Measurements from ENCODE around the gene MIPOL1.

Gene MIPOL1

DNA sequence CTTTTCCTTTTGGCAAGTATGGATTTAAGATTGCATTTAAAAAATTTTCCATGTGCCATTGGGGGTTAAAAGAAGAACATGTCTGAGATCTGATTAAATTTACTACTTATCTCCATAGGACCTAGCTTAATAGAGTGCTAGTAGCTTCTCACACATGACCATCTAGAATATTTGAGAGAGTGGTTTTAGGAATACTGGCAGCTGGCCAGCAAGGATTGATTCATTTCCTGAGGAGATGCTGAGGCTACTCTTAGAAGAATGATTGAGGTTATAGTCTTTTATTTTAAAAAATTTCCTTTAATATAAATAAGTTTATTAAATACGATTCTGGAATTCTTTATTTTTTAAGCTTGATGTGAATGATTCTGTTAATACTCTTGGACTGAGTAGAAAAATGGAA lies 56.2 kb downstream of the MIPOL1 start:
- no peak overlapping the region for H3K4me3 Mint-ChIP-seq
- no peaks in the 10 kb centered on the region for H3K27me3 Mint-ChIP-seq (ENCODE audit: low read depth, poor library complexity)
- no peak overlapping the region for H3K27ac Mint-ChIP-seq
- H3K36me3 Mint-ChIP-seq (ENCODE audit: low read depth) = no peaks in the 10 kb centered on the region
- no peak for DNase-seq
- TF ChIP-seq CTCF (IDR thresholded peaks at IDR 0.05) = no peak
- no peaks in the 10 kb centered on the region for H3K4me1 Mint-ChIP-seq
- no peaks in the 10 kb centered on the region for H3K9me3 Mint-ChIP-seq

- DNase-seq = no peak
- Mint-ChIP-seq H3K4me3 (no peak overlapping the region), H3K27me3 (ENCODE audit: low read depth, poor library complexity) (no peaks in the 10 kb centered on the region), H3K4me1 (no peaks in the 10 kb centered on the region), H3K9me3 (no peaks in the 10 kb centered on the region), H3K27ac (no peak overlapping the region), H3K36me3 (ENCODE audit: low read depth) (no peaks in the 10 kb centered on the region)
- TF ChIP-seq CTCF (IDR thresholded peaks at IDR 0.05) = no peak
Measured at GRCh38 chr14:37254411-37254947, 56.7 kb downstream of the MIPOL1 start.

GRCh38 chr14:37257501-37258070 lies 59.8 kb downstream of the MIPOL1 start:
- Mint-ChIP-seq H3K4me3 (no peak overlapping the region), H3K27ac (no peak overlapping the region), H3K36me3 (ENCODE audit: low read depth) (no peaks in the 10 kb centered on the region), H3K4me1 (peaks cover 8% of the 10 kb centered on the region), H3K9me3 (no peaks in the 10 kb centered on the region), H3K27me3 (ENCODE audit: low read depth, poor library complexity) (no peaks in the 10 kb centered on the region)
- DNase-seq = no peak
- no peak for TF ChIP-seq CTCF (IDR thresholded peaks at IDR 0.05)

- Mint-ChIP-seq H3K27me3 (ENCODE audit: low read depth, poor library complexity) (no peaks in the 10 kb centered on the region), H3K4me3 (no peak overlapping the region), H3K27ac (no peak overlapping the region), H3K9me3 (no peaks in the 10 kb centered on the region), H3K4me1 (peaks cover 16% of the 10 kb centered on the region), H3K36me3 (ENCODE audit: low read depth) (peaks cover 13% of the 10 kb centered on the region)
- TF ChIP-seq CTCF (IDR thresholded peaks at IDR 0.05) = no peak
- no peak for DNase-seq
Measured at GRCh38 chr14:37262649-37263048, 64.9 kb downstream of the MIPOL1 start.

- Mint-ChIP-seq H3K27me3 (ENCODE audit: low read depth, poor library complexity) (no peaks in the 10 kb centered on the region), H3K4me3 (no peak overlapping the region), H3K4me1 (peaks cover 16% of the 10 kb centered on the region), H3K36me3 (ENCODE audit: low read depth) (peaks cover 24% of the 10 kb centered on the region), H3K27ac (no peak overlapping the region), H3K9me3 (no peaks in the 10 kb centered on the region)
- no peak for TF ChIP-seq CTCF (IDR thresholded peaks at IDR 0.05)
- DNase-seq = no peak
Measured at GRCh38 chr14:37263656-37264236, 66.0 kb downstream of the MIPOL1 start.

DNA sequence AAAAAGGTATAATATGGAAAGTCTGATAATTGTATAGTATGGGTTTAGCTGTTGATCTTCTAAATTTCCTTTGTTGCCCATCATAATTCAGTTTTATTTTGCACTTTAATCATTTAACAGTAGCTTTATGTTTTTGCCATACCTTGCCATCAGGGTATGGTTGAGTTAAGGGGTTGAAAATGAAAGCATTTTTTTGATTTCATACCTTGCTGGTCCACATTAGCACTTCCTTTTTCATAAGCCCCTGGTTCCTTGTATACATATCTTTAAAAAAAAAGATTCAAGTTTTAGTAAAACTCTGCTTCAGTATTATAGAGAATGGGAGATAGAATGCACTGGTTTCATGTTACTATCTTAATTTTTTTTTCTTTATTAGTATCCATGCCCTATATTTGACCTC lies 71.1 kb downstream of the MIPOL1 start:
- DNase-seq = no peak
- Mint-ChIP-seq H3K36me3 (ENCODE audit: low read depth) (peaks cover 29% of the 10 kb centered on the region), H3K9me3 (no peaks in the 10 kb centered on the region), H3K4me1 (no peaks in the 10 kb centered on the region), H3K27ac (no peak overlapping the region), H3K4me3 (no peak overlapping the region), H3K27me3 (ENCODE audit: low read depth, poor library complexity) (no peaks in the 10 kb centered on the region)
- no peak for TF ChIP-seq CTCF (IDR thresholded peaks at IDR 0.05)
